ACHN (cell line): ENCODE data around the gene HOXA9.

Experiments
- DNase-seq: peaks from one replicate; pipeline ENCODE4 v3.0.0-alpha.2; 2015
- in situ Hi-C: cut with HindIII; loops from 2 replicates; pipeline ENCODE4 v1.10.0; 2017; ENCODE audit warnings: low sequenced_read_pairs, low pct_ligation_motif_present, low pct_unique_long_range_greater_than_20kb

HOXA9 gene

DNA sequence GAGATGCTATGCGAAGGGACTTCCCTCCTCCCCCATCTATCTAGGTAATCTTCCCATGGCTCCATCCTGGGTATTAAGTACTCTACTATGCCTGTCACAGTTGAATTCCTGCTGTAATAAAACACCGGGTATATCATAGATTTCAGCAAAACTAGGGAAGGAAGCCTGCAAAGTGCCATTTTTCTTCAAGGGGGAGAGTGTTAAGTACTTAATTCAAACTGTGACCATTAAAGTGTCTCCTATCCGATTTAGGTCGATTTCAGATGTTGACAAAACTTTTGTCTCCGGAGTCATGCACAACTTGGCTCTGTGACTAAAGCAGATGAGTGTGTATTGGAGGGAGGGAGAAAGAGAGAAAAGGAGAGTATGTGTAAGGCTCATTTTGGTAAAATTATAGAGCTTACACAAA lies 39.3 kb downstream of the HOXA9 start:
- in situ Hi-C loops: loop anchor here (10.0 kb wide), 1 partner anchor 271 kb away; no protein-coding TSS in a partner anchor
- DNase-seq: peak; percentile 32

DNA sequence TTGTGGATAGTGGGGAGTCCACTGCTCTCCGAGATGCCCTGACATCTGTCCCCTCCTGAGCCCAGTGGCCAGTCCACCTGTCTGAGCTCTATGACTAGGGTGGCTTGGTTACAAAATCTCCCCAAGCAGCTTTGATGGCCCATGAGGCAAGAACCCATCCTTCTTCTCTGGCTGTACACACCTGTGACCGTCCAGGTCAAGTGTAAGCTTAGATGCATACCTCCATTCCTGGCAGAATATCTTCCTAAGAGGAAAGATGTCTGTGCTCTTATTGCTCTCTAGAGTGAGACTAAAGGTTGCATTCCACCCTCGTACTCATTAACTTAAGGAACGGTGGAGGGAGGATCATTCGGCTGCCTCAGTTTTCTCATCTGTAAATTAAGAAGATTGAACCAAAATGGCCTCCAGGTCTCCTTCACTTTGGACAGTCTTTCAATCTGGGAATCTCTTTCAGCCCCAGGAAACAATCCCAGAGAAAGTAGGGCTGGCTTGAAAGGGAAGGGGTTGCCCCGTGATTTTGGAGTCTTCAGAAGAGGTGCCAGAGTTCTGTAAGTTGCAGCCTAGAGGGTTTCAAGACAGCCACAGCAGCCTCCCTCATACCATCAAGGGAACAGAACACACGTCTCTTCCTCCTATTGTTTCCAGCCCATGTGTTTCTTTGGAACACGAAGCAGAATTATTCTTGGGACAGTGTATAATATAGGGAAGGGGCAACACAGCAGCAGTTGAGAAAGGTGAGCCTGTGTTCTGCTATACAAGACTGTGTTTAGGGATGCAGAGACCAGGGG lies 40.2 kb downstream of the HOXA9 start:
- DNase-seq: peak; percentile 78
- in situ Hi-C loops: loop anchor here (10.0 kb wide), 1 partner anchor 270 kb away; no protein-coding TSS in a partner anchor

DNA sequence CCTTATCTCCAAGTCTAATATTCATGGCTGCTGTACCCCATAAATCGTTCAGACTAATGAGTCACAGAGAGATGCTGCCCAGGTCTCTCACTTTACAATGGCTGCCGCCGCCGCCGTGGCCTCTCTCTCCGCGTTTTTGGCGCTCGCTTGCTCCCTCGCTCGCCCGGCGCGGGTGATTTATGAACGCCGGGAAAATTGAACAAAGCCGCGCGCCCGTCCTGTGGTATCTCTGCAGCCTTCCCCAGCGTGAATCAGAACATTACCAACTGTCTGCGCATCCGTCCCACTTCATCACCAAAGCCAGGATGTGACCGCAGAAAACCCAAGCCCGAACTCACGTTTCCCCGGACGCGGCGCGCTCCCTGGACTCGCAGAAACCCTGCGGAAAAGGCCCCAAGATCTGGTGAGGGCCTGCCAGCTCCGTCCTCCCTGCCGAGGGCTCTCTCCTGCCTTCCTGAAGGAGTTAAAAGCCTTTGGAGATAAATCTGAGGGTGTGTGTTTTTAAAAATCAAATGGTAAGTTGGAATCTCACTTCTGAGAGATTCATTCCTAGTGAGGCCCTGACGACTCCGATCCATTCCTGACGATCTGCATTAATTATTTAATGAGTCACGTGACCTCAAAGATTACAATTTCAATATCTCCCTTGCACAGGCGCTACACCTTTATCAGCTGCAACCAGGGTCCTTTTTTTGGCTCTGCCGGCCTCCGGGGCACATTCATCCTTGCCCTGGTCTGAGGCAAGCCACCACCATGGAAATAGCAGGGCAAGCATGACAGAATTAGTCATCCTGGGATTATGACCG lies 41.0 kb downstream of the HOXA9 start:
- in situ Hi-C loops: loop anchor here (10.0 kb wide), 1 partner anchor 269 kb away; no protein-coding TSS in a partner anchor
- DNase-seq: peak; percentile 84

DNA sequence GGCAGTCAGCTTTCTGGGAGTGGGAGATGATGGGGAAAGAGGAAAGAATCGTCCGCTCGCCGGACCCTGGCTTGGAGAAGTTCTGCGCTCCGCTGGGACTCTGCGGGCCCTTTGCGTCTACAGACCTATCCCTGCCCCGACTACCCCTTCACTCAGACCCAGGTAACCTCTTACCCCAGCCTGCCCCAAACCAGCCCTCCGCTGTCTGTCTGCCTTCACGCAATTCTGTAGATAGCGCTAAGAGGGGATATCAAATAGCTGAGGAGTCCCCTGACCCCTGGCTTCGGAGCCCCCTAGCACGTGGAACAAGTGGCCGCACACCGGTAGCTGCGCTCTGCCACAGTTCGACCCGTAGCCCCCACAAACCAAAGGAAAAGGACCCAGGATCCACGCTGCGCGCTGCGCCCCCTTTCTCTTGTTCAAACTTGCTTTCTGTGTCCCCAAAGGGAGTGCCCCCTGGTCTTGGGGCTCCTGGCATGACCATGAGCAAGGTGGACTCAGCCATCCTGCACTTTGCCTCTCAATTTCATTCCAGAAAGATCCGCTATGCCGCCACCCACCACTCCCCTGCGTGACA lies 41.8 kb downstream of the HOXA9 start:
- in situ Hi-C loops: loop anchor here (10.0 kb wide), 1 partner anchor 269 kb away; no protein-coding TSS in a partner anchor
- DNase-seq: no peak

DNA sequence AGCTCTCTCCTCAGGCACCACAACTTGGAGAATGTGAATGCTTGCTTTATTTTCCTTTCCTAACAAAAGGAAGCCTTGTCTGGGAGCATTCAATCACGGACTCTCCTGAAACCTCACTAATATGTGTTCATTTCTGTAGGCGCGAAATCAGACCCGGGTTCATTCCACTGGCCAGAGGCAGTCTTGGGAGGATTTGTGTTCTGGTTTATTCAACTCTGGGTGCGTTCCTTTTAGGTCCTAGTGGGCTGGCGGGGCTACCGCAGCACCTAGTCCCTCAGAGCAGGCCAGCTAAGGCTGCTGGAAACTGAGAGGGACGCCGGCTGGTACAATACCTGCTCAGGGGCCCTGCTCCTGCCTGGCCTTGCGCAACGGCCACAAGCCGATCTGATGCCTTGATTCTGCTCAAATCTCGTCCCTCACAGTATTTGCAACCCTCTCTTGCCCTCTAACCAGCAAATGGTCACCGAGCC lies 42.3 kb downstream of the HOXA9 start:
- DNase-seq: peak; percentile 43
- in situ Hi-C loops: loop anchor here (10.0 kb wide), 1 partner anchor 268 kb away; no protein-coding TSS in a partner anchor

DNA sequence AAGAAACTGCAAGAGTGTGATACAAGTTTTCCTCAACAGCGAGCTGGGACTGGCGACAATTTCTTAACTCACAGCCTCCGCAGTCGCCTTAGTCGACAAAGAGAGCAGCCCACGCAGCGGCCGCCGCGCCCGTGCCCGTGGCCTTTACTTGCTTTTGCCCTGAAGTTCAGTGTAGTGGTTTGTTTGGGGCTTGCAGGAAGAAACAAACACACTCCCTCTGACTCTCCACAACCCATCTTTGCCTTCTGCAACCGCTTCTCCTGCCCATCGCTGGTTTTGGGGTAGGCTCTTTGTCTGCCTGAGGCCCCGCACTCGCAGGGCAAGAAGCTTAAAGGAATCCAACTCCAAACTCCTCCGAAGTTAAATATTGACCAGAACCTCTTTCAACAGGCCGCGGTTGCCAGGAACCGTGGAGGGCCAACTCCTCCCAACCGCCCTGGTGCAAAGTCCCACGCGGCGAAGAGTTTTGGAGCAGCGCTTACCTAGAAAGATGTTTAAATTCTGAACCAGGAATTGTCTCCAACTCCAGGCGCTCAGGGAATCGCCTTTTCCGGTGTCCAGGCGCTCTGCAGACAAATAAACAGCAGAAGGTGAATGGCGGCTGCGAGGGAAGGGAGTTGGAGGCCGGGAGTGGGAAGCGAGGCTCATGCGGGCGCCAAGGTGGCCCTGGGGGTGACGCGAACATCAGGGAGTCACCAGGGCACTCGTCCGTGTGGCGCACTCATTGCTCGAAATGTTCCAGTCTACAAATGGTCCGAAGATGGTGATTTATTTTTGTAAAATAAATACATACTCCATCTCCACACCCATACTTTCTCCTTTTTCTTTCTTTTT lies 43.0 kb downstream of the HOXA9 start:
- in situ Hi-C loops: loop anchor here (10.0 kb wide), 1 partner anchor 267 kb away; no protein-coding TSS in a partner anchor
- peak; percentile 94 for DNase-seq

DNA sequence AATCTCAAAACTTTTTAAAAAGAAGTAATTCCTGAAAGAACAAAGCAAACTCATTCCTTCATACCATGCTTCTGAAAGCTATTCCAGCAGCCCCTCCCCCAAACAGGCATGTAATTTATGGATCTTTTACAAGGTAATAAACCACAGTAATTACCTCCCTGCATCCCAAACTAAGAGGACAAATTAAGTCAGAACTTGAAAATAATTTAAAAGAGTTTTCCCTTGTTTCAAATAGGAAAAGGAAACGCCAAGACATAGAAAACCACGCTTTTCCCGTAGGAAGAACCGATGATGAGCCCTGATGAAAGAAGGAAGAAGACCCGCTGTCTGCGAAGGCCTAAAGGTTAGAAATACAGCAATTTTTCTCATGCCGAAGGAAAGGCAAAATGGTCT lies 43.7 kb downstream of the HOXA9 start:
- in situ Hi-C loops: loop anchor here (10.0 kb wide), 1 partner anchor 267 kb away; no protein-coding TSS in a partner anchor
- no peak for DNase-seq

DNA sequence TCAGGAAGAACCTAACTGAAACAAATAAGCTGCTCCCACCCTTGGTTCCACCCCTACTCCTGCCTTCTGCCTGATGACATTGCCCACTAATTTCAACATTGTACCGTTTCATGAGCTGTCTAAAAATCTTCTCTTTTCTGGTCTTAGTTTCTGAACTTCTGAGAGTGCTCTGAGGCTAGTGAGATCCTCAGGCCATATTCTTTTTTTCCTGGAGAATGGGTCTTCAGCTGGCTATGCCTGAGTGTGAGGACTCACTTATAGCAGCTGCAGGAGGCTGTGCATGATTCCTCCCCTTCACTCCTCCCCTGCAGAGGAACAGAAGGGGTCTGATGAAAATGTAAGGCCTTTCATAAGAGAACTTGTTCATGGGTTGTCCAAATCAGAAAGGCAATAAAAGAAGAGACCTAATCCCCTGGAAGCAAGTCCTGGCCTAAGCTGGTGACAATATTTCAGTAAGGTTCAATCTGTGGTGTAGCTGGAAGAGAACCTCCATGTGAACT lies 45.9 kb downstream of the HOXA9 start:
- in situ Hi-C loops: no loop called here
- no peak for DNase-seq

DNA sequence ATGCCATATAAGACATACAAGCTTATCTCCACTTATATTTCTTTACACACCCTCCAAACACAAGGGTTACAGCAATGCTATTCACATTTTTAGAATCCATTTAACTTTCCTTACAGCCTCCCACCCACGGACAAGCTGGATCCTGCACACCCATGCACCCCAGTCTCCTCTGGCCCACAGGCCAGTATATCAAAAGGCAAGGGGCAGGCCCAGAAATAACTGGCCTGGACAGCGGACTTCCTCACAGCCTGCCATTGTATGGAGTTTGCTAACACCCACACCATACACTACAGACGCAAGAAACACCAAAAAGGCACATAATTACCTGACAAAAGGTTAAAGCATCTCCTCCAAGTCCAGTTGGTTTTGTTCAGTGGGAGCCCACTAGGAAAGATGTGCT lies 46.8 kb downstream of the HOXA9 start:
- DNase-seq: peak; percentile 32
- in situ Hi-C loops: no loop called here

DNA sequence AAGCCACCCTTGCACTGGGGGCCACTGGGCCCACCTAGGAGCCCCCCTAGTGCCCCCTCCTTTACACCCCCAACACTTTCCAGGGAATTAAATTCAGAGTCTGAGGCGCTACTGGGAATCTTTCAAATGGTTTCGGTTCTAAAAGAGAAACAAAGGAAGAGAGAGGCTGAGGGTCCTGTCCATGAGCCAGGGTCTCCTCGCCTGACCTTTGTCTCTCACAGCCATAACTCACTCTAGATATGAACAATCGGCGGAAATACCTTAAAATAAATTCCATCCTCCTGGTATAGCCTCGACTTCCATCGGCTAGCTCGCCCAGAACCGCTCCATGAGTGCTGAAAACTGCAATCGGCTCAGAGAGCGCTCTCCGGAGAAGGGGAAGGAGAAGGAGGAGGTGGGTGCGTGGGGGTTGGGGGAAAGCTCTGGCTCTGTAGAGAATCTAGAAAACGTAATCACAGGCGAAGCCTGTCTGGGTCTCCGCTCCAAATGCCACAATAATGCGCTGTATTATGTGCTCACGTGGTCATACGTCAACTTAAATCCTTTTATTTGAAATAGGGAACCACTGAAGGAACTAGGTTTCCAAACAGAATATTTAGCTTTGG lies 47.3 kb downstream of the HOXA9 start:
- DNase-seq: peak; percentile 83
- in situ Hi-C loops: no loop called here

DNA sequence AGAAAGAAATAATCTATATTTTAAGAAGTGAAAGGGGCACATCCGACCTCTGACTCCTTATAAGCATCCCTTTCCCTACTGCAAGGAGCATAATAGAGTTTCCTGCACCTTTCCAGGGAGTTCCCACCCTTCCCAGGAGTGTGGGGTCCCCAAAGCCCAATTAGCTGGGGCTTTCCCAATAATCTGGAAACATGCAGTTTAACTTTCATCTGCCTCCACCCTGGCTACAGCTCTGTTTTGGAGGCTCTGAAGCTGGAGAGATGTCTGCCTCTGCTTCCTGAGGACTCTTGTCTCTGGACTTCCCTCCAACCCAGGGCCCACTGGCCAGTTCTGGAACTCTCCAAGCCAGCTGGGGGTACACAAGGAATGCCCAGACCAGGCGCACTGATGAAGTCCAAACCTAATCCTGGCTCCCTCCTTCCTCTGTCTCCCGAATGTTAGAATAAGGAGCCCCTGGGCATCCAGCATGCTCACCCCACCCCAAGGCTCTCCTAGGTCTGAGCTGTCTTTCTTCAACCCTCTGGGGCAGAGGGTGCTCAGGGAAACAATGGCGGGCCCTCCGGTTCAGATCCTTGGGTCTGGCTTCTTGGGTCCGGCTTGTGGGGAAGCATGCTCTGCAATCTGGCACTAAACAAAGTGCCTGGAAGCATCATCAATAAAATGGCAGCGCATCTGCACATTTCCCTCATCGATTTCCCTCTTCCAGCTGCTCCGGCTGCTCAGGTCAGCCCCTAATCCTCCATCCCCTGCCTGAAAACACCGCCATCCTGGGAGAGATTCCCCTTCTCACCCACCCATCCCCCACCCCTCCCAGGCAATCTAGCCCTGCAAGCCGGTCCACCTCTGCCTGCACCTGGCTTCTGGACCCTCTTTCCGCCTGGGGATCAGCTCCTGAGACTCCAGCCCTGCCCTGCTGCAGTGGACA lies 48.1 kb downstream of the HOXA9 start:
- peak; percentile 48 for DNase-seq
- in situ Hi-C loops: no loop called here

DNA sequence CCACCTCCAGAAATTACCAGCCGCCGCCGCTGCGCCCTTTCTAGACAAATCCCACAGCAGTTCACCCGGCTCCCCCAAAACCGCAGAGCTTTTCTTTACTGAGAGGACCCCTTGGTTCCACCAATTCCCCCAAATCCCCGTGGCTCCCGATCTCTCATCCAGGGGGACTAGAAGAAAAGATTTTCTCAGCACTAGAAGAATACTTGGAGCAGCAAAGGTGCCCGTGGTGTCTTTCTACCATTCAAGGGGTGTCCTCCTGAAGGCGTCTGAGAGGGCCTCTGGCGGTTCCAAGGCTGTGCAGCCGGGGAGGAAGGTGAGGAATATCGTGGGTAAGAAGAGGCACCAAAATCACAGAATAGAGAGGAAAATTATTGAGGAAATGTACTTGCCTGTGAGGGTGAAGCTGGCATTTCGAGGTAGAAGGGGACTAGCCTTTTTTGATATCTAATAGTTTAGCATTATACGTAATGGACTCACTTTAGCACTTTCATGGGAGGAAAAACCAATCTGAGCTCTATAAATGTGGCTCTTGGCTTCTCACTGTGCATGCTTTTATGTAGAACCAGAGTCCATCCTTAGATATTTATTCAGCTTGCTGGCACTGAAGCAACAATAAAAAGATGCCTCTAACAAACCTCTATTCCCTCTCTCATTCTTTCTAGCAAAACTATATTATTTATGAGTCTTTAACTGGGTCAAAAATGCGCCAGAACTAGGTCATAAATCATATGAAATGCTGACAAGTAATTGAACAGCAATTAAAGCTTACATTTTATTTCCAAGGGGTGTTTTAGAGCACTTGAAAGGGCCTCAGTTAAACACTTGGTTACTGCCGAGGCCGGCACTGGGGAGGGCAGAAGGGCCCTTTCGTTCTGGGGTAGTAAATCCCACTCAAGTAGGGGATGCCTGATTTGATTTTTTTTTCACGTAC lies 49.0 kb downstream of the HOXA9 start:
- in situ Hi-C loops: no loop called here
- peak; percentile 40 for DNase-seq

DNA sequence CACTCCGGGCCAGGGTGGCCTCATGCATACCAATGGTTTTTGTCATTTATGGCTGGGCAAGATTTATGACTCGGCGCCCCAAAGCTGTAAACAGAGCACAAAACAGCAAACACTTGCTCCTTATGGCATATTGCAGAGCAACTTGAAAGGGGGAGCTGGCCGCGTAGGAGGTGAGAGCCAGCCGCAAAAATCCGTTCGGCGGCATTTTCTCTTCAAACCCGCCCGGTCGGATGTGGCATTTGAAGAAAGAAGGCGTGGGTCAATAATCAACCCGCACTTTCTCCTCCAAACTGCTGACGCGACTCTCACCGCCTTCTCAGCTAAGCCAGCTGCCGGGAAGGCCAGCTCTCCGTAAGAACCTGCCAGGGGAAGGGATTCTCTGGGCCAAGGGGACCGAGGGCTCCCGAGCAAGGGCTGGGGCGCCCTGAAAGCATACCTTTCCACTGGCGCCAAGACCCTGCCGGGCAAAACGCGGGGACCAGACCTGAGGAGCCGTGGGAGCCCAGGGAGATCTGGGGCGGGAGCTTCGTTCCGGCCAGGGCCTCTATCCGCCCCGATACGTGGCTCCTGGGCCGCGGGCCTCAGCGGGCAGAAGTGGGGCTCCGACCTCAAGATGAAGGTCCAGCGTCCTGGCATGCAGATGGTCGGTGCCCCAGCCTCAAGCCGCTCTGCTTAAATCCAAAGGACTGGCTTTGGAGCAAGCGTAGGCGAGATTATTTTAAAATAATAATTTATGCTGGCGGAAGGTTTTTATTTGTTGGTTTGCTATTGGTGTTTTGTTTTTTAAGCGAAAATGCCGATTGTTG lies 49.9 kb downstream of the HOXA9 start:
- peak; percentile 96 for DNase-seq
- in situ Hi-C loops: no loop called here

DNA sequence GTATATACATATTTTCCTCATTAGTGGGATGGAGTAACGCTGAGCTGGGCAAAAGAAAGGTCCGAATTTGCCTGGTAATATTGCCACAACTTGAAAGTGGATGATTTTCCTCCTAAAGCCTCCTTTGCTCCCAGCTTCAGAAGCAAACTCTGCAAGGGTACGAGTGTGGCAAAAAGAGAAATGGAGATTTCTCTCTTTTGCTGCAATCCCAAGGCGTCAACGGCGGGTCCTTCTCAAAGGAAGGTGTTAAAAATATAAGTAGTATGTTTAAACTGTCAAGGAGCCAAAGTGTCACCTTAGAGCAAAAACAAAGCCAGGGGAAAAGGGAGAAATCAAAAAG lies 50.5 kb downstream of the HOXA9 start:
- in situ Hi-C loops: no loop called here

More for the DNA sequence above, 50.5 kb downstream of the HOXA9 start:
- no peak for DNase-seq
